ENCODE data around the gene MOB3A. TPM values are rescaled to one million over a fixed set of nuclear protein-coding genes. Genes with fewer than 3 reads are reported as not detected.

Gene MOB3A
- total and polyA plus RNA-seq, 9 of the 15 experiments (the other 6 are each of a cell fraction or from before 2014, with no cell fraction given): 1.1 to 24.1 (median 6.0) TPM

DNA sequence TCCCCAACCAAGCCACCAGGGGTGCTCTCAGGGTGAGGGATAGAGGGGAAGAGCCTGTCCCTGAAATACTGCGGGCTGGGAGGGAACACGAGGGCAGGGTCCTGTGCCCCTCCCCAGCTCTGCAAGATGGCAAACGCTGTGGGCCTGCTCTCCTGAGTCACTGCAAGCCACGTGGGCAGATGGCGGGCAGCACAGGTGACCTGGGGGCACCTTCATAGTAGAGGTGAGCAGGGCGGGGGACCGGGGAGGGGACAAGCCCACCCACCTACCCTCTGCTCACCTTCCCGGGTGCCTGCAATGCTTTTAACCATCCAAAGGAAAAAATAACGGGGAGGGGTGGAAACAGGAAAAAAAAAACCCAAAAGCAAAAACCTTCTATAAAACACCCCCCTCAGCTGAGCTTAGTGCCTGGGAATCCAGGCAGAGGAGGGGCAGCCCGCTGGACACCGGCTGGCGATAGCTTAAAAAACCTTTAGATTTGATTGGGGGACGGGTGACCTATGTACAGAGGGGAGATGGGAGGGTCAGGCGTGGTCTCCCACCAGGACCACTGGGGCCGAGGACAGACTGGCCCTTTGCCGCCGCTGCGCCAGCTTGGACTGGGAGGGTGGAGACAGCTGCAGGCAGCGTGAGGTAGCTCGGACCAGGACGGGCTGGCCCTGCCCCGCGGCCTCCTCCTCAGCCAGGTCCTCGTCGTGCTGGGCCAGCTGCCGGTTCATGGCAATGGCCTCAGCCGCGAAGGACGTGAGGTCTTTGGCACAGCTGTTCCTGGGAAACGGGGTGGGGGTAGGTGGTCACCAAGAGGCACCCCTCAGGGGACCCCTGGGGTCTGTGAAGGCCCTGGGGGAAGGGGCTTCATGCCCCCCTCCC is 56.8 kb downstream of the MOB3A start:
- in situ Hi-C loops (cut with MboI) (no loop called here), intact Hi-C loops (cut with micrococcal nuclease) (no loop called here)
- Histone ChIP-seq H3K4me1 (replicated peaks in 1 of 2; ENCODE audit: control insufficient read depth in 2 of 2, insufficient read depth in 2 of 2, low read length in 2 of 2) (peaks cover 21 to 75% of the 10 kb centered on the region in 2 experiments), H3K27me3 (ENCODE audit: control insufficient read depth in 2 of 2, insufficient read depth in 2 of 2, low read length in 2 of 2) (no peaks in the 10 kb centered on the region), H3K9me3 (replicated peaks; ENCODE audit: control insufficient read depth, insufficient read depth, low read depth, low read length) (peaks cover 7% of the 10 kb centered on the region), H2AFZ (ENCODE audit: low read depth, low read length) (no peak overlapping the region), H3K36me3 (ENCODE audit: control insufficient read depth, insufficient read depth, low read length) (peaks cover 62% of the 10 kb centered on the region; the same call in 2 of the 3 replicates), H3K4me2 (ENCODE audit: insufficient read depth, low read length) (no peak overlapping the region), H3K27ac (ENCODE audit: extremely low read depth, low read depth, low read length) (no peak overlapping the region), H3K9ac (ENCODE audit: insufficient read depth in 1 of 2, low read depth in 2 of 2, low read length in 2 of 2) (peak overlapping the region in 1 of 2 experiments; percentile 36; a peak in 2 of 4 replicates), H3K4me3 (no peak overlapping the region), H3K9me1 (ENCODE audit: control insufficient read depth, insufficient read depth, low read length) (no peaks in the 10 kb centered on the region), H4K20me1 (replicated peaks; ENCODE audit: control insufficient read depth, insufficient read depth, low read length) (peaks cover 16% of the 10 kb centered on the region; the same call in 1 of the 2 replicates), H3K79me2 (ENCODE audit: control insufficient read depth, insufficient read depth, low read length) (peaks cover 11% of the 10 kb centered on the region)
- TF ChIP-seq POLR2G (IDR thresholded peaks at IDR 0.05; ENCODE audit: low read depth, low read length) (peak; percentile 60; the same call in 1 of the 2 replicates), CBFA2T2 (conservative IDR thresholded peaks at IDR 0.05) (no peak), HNRNPLL (IDR thresholded peaks at IDR 0.05; ENCODE audit: low read depth, low read length, poor library complexity, severe bottlenecking) (peak; percentile 19), RBFOX2 (IDR thresholded peaks at IDR 0.05; ENCODE audit: low read depth, low read length) (peak; percentile 62), ZNF311 (CRISPR knock-in tag; IDR thresholded peaks at IDR 0.05) (no peak), ZBTB7A (IDR thresholded peaks at IDR 0.05; ENCODE audit: borderline replicate concordance, control insufficient read depth, low read depth, low read length) (peak; percentile 44; the same call in 1 of the 2 replicates), RBM22 (IDR thresholded peaks at IDR 0.05; ENCODE audit: low read depth, low read length, poor library complexity, severe bottlenecking) (peak; percentile 16)
- TF ChIP-seq, protein P1, sequence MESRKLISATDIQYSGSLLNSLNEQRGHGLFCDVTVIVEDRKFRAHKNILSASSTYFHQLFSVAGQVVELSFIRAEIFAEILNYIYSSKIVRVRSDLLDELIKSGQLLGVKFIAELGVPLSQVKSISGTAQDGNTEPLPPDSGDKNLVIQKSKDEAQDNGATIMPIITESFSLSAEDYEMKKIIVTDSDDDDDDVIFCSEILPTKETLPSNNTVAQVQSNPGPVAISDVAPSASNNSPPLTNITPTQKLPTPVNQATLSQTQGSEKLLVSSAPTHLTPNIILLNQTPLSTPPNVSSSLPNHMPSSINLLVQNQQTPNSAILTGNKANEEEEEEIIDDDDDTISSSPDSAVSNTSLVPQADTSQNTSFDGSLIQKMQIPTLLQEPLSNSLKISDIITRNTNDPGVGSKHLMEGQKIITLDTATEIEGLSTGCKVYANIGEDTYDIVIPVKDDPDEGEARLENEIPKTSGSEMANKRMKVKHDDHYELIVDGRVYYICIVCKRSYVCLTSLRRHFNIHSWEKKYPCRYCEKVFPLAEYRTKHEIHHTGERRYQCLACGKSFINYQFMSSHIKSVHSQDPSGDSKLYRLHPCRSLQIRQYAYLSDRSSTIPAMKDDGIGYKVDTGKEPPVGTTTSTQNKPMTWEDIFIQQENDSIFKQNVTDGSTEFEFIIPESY (CRISPR knock-in tag; IDR thresholded peaks at IDR 0.05): 0 out of 2 replicates have a peak, but pooled peaks have one; percentile 41
- TF ChIP-seq, protein P2, sequence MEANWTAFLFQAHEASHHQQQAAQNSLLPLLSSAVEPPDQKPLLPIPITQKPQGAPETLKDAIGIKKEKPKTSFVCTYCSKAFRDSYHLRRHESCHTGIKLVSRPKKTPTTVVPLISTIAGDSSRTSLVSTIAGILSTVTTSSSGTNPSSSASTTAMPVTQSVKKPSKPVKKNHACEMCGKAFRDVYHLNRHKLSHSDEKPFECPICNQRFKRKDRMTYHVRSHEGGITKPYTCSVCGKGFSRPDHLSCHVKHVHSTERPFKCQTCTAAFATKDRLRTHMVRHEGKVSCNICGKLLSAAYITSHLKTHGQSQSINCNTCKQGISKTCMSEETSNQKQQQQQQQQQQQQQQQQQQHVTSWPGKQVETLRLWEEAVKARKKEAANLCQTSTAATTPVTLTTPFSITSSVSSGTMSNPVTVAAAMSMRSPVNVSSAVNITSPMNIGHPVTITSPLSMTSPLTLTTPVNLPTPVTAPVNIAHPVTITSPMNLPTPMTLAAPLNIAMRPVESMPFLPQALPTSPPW (CRISPR knock-in tag; IDR thresholded peaks at IDR 0.05): 0 out of 2 replicates have a peak, but pooled peaks have one; percentile 4
- DNase-seq (ENCODE audit: extremely low read depth in 1 of 4, low spot score in 3 of 4) (peak in 2 of 4 experiments; percentile 31 to 35), ATAC-seq (no peak), FAIRE-seq (no peak)
- 94% methylated on average over 13 of the region's 30 CpGs for WGBS (ENCODE audit: insufficient coverage, low coverage, missing lambda C conversion rate)
- ChIA-PET CTCF (ENCODE audit: low intra/inter-chr PET ratio) (no interaction called here), POLR2A (interaction anchor here (0.8 to 2.7 kb wide), 4 partner anchors 9 to 37 kb away, joined by 3 to 18 read pairs (median 6); no protein-coding TSS in a partner anchor)
- BruUV-seq (replicated peaks): no TSS peak

Data from K562 (cell line).